Fibroblast of skin of right quadriceps (primary cell): ENCODE results near the gene PACS1.
"Not testable (repeated sequence)": the region's sequence is repeated elsewhere in the genome, so short reads cannot be mapped to it uniquely, and the experiment has no call there.

Source experiments
- DNase-seq: peaks from one replicate; pipeline ENCODE4 v3.0.0-alpha.2; 2013

PACS1 gene

GRCh38 chr11:66077927-66078326 lies 7.9 kb downstream of the PACS1 start:
- no peak for DNase-seq

GRCh38 chr11:66078949-66079348 lies 8.9 kb downstream of the PACS1 start:
- not testable (repeated sequence) for DNase-seq

- peak; percentile 82 for DNase-seq
These were observed 10.2 kb downstream of the PACS1 start for GRCh38 chr11:66080055-66080817.

GRCh38 chr11:66081505-66081904 lies 11.4 kb downstream of the PACS1 start:
- no peak for DNase-seq

GRCh38 chr11:66082946-66083698 lies 13.1 kb downstream of the PACS1 start:
- DNase-seq, result no peak

GRCh38 chr11:66083767-66084166 lies 13.7 kb downstream of the PACS1 start:
- no peak for DNase-seq

- no peak for DNase-seq
These were observed 14.9 kb downstream of the PACS1 start for GRCh38 chr11:66084821-66085475.

- DNase-seq, result no peak
These were observed 17.3 kb downstream of the PACS1 start for GRCh38 chr11:66087148-66087908.

- DNase-seq, result no peak
These were observed 19.0 kb downstream of the PACS1 start for GRCh38 chr11:66089067-66089466.

- DNase-seq, result no peak
These were observed 20.2 kb downstream of the PACS1 start for GRCh38 chr11:66090288-66090687.

- DNase-seq, result not testable (repeated sequence)
These were observed 22.1 kb downstream of the PACS1 start for GRCh38 chr11:66092125-66092524.

- DNase-seq, result not testable (repeated sequence)
These were observed 29.7 kb downstream of the PACS1 start for GRCh38 chr11:66099746-66100145.

GRCh38 chr11:66100272-66101065 lies 30.4 kb downstream of the PACS1 start:
- peak; percentile 11 for DNase-seq

- no peak for DNase-seq
These were observed 31.0 kb downstream of the PACS1 start for GRCh38 chr11:66101066-66101464.

- no peak for DNase-seq
These were observed 34.1 kb downstream of the PACS1 start for GRCh38 chr11:66104057-66104638.

- peak; percentile 41 for DNase-seq
These were observed 36.9 kb downstream of the PACS1 start for GRCh38 chr11:66106786-66107599.

GRCh38 chr11:66107600-66108510 lies 37.8 kb downstream of the PACS1 start:
- DNase-seq, result peak; percentile 15

GRCh38 chr11:66109294-66109693 lies 39.2 kb downstream of the PACS1 start:
- DNase-seq, result no peak

GRCh38 chr11:66111158-66111557 lies 41.1 kb downstream of the PACS1 start:
- DNase-seq, result no peak

- no peak for DNase-seq
These were observed 42.0 kb downstream of the PACS1 start for GRCh38 chr11:66112041-66112491.
